ENCODE measurements around the gene OR5P2. TPM values are rescaled to one million over a fixed set of nuclear protein-coding genes. Genes with fewer than 3 reads are reported as not detected.
"Not testable (repeated sequence)": the region's sequence is repeated elsewhere in the genome, so short reads cannot be mapped to it uniquely, and the experiment has no call there.

OR5P2 gene
- total RNA-seq, 1 donor from 2014 or later: not detected

DNA sequence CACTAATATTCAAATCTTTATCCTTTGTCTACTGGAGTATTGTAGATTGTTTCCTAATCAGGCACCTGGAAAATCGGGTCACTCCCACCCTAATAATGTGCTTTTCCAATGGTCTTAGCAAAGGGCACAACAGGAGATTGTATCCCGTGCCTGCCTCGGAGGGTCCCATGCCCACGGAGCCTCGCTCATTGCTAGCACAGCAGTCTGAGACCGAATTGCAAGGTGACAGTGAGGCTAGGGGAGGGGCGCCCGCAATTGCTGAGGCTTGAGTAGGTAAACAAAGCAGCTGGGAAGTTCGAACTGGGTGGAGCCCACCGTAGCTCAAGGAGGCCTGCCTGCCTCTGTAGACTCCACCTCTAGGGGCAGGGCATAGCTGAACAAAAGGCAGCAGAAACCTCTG is 32.4 kb downstream of the OR5P2 start:
- DNase-seq (ENCODE audit: low spot score); H3K27ac Mint-ChIP-seq; H3K27me3 Mint-ChIP-seq (ENCODE audit: low read depth); H3K4me3 Mint-ChIP-seq (ENCODE audit: low read depth); intact Hi-C loops (cut with micrococcal nuclease); H3K4me1 Mint-ChIP-seq (ENCODE audit: low read depth); H3K9me3 Mint-ChIP-seq; H3K36me3 Mint-ChIP-seq (ENCODE audit: low read depth): not testable (repeated sequence)

DNA sequence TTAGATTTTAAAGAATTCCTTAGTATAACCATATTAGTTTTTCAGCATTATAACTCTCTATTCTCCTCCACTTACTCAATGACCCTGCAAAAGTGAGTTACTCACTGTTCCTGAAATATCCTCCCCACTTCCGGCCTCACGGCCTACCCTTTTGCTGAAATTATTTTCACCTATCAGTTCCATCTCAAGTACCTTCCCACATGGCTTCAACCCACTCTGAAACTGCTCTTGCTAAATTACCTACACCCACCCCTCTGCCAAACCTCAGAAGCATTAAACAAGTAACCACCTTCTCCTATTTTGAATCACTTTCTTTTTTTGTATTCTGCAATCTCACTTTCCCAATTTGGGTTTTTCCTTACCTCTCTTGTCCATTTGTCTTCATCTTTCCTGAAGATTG is 37.7 kb downstream of the OR5P2 start:
- no peak for DNase-seq (ENCODE audit: low spot score)
- Mint-ChIP-seq H3K27me3 (ENCODE audit: low read depth) (no peaks in the 10 kb centered on the region), H3K4me3 (ENCODE audit: low read depth) (no peak overlapping the region), H3K4me1 (ENCODE audit: low read depth) (peaks cover 5% of the 10 kb centered on the region), H3K9me3 (no peaks in the 10 kb centered on the region), H3K27ac (no peak overlapping the region), H3K36me3 (ENCODE audit: low read depth) (no peaks in the 10 kb centered on the region)
- intact Hi-C loops (cut with micrococcal nuclease): no loop called here

DNA sequence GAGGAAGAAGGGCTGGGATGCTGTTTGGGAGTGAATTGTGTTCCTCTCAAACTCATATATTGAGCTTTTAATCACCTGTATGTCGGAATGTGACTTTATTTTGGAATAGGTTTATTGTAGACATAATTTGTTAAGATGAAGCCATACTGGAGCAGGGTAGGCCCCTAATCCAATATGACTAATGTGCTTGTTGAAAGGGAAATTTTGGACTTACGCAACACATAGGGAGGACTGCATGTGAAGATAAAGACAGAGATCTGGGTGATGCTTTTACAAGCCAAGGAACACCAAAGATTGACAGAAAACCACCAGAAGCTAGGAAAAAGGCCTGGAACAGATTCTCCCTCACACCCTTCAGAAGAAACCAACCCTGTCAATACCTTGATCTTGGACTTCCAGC is 47.3 kb downstream of the OR5P2 start:
- intact Hi-C loops (cut with micrococcal nuclease): no loop called here
- Mint-ChIP-seq H3K4me1 (ENCODE audit: low read depth) (peaks cover 4% of the 10 kb centered on the region), H3K4me3 (ENCODE audit: low read depth) (no peak overlapping the region), H3K9me3 (no peaks in the 10 kb centered on the region), H3K27ac (no peak overlapping the region), H3K27me3 (ENCODE audit: low read depth) (no peaks in the 10 kb centered on the region), H3K36me3 (ENCODE audit: low read depth) (no peaks in the 10 kb centered on the region)
- DNase-seq (ENCODE audit: low spot score): no peak

Other genes starting within 250 kb of the OR5P2 start
- gene CYB5R2, start 123.4 kb downstream of the OR5P2 start, total RNA-seq: 3.8 and 4.5 TPM in 2 replicates
- gene OVCH2, start 90.5 kb downstream of the OR5P2 start, total RNA-seq: not detected in 2 replicates
- not detected in 2 replicates for gene OR5P3, start 33.9 kb upstream of the OR5P2 start, total RNA-seq
- gene OR10A6, start 134.3 kb upstream of the OR5P2 start, total RNA-seq: not detected in 2 replicates
- gene OR10A3, start 144.8 kb upstream of the OR5P2 start, total RNA-seq: not detected in 2 replicates
- gene NLRP10, start 168.5 kb upstream of the OR5P2 start, total RNA-seq: not detected in 2 replicates
- gene EIF3F, start 190.4 kb upstream of the OR5P2 start, total RNA-seq: 237 and 239 TPM in 2 replicates